ENCODE measurements around the gene BBC3. TPM values are rescaled to one million over a fixed set of nuclear protein-coding genes. Genes with fewer than 3 reads are reported as not detected.

BBC3 gene
- total RNA-seq, 1 experiment from 2014 or later, result 2.7 TPM

- H3K36me3 ChIP-seq (ENCODE audit: insufficient read depth, low read length, poor library complexity, severe bottlenecking), result peaks cover 30% of the 10 kb centered on the region
- intact Hi-C loops (cut with micrococcal nuclease; ENCODE audit: unreplicated experiment), result loop anchor here (1.0 kb wide), 1 partner anchor 16 kb away; no protein-coding TSS in a partner anchor
- TSS peak; percentile 75 for BruUV-seq (replicated peaks)
- peak overlapping the region; percentile 84 for H3K27ac ChIP-seq (ENCODE audit: low read depth, low read length, poor library complexity, severe bottlenecking)
- ChIA-PET POLR2A (ENCODE audit: low non-redundant PET) (interaction anchor here (1.1 to 1.4 kb wide), 2 partner anchors 17 to 145 kb away, joined by 5 to 9 read pairs; partner anchors contain the start of genes INAFM1 and ZC3H4), CTCF (interaction anchor here (0.6 kb wide), 1 partner anchor 541 kb away, joined by 6 read pairs; the partner anchor contains the start of gene PRKD2)
- peaks cover 7% of the 10 kb centered on the region for H3K4me1 ChIP-seq (ENCODE audit: insufficient read depth, low read length, poor library complexity, severe bottlenecking)
- no peak for TF ChIP-seq CTCF (conservative IDR thresholded peaks at IDR 0.05; ENCODE audit: low read depth, low read length)
- no peak for TF ChIP-seq EZH2 (IDR thresholded peaks at IDR 0.05; ENCODE audit: borderline replicate concordance, low read depth, low read length, poor library complexity, severe bottlenecking)
- peak overlapping the region; percentile 52 for H3K4me3 ChIP-seq (ENCODE audit: low read depth, low read length, poor library complexity, severe bottlenecking)
- no peaks in the 10 kb centered on the region for H3K27me3 ChIP-seq (replicated peaks; ENCODE audit: insufficient read depth, low read depth, low read length, poor library complexity)
- DNase-seq (ENCODE audit: low spot score), result no peak
- no peaks in the 10 kb centered on the region for H3K9me3 ChIP-seq (ENCODE audit: low read depth, low read length, poor library complexity, severe bottlenecking)
These were observed 26.6 kb upstream of the BBC3 start for GRCh38 chr19:47257411-47258169.

GRCh38 chr19:47256693-47257410 lies 25.9 kb upstream of the BBC3 start:
- Histone ChIP-seq H3K27ac (ENCODE audit: low read depth, low read length, poor library complexity, severe bottlenecking) (peak overlapping the region; percentile 88), H3K4me3 (ENCODE audit: low read depth, low read length, poor library complexity, severe bottlenecking) (peak overlapping the region; percentile 52), H3K4me1 (ENCODE audit: insufficient read depth, low read length, poor library complexity, severe bottlenecking) (peaks cover 7% of the 10 kb centered on the region), H3K27me3 (replicated peaks; ENCODE audit: insufficient read depth, low read depth, low read length, poor library complexity) (no peaks in the 10 kb centered on the region), H3K36me3 (ENCODE audit: insufficient read depth, low read length, poor library complexity, severe bottlenecking) (peaks cover 27% of the 10 kb centered on the region), H3K9me3 (ENCODE audit: low read depth, low read length, poor library complexity, severe bottlenecking) (no peaks in the 10 kb centered on the region)
- DNase-seq (ENCODE audit: low spot score), result peak; percentile 99
- intact Hi-C loops (cut with micrococcal nuclease; ENCODE audit: unreplicated experiment), result loop anchor here (1.0 kb wide), 1 partner anchor 16 kb away; no protein-coding TSS in a partner anchor
- TF ChIP-seq EZH2 (IDR thresholded peaks at IDR 0.05; ENCODE audit: borderline replicate concordance, low read depth, low read length, poor library complexity, severe bottlenecking), result no peak
- no peak for TF ChIP-seq CTCF (conservative IDR thresholded peaks at IDR 0.05; ENCODE audit: low read depth, low read length)
- no TSS peak for BruUV-seq (replicated peaks)
- ChIA-PET POLR2A (ENCODE audit: low non-redundant PET) (interaction anchor here (0.6 to 1.4 kb wide), 4 partner anchors 13 to 157 kb away, joined by 3 to 9 read pairs (median 7); partner anchors contain the start of genes INAFM1 and ZC3H4), CTCF (interaction anchor here (0.6 to 1.8 kb wide), 5 partner anchors 9 to 540 kb away, joined by 3 to 18 read pairs (median 4); partner anchors contain the start of gene PRKD2)

- Histone ChIP-seq H3K4me1 (ENCODE audit: insufficient read depth, low read length, poor library complexity, severe bottlenecking) (peaks cover 7% of the 10 kb centered on the region), H3K27ac (ENCODE audit: low read depth, low read length, poor library complexity, severe bottlenecking) (peak within 1 kb of the TSS; percentile 88), H3K9me3 (ENCODE audit: low read depth, low read length, poor library complexity, severe bottlenecking) (no peaks in the 10 kb centered on the region), H3K27me3 (replicated peaks; ENCODE audit: insufficient read depth, low read depth, low read length, poor library complexity) (no peaks in the 10 kb centered on the region), H3K4me3 (ENCODE audit: low read depth, low read length, poor library complexity, severe bottlenecking) (peak within 1 kb of the TSS; percentile 52), H3K36me3 (ENCODE audit: insufficient read depth, low read length, poor library complexity, severe bottlenecking) (peaks cover 23% of the 10 kb centered on the region)
- DNase-seq (ENCODE audit: low spot score), result peak; percentile 98
- intact Hi-C loops (cut with micrococcal nuclease; ENCODE audit: unreplicated experiment), result no loop called here
- TF ChIP-seq EZH2 (IDR thresholded peaks at IDR 0.05; ENCODE audit: borderline replicate concordance, low read depth, low read length, poor library complexity, severe bottlenecking) (no peak), CTCF (conservative IDR thresholded peaks at IDR 0.05; ENCODE audit: low read depth, low read length) (no peak)
- POLR2A ChIA-PET (ENCODE audit: low non-redundant PET), result interaction anchor here (0.6 to 1.1 kb wide), 4 partner anchors 12 to 157 kb away, joined by 3 to 9 read pairs (median 6); partner anchors contain the start of gene ZC3H4
- CTCF ChIA-PET, result interaction anchor here (0.7 to 1.8 kb wide), 4 partner anchors 9 to 170 kb away, joined by 3 to 18 read pairs (median 4); no protein-coding TSS in a partner anchor
- BruUV-seq (replicated peaks), result TSS peak; percentile 93
These were observed 25.1 kb upstream of the BBC3 start, which contains the start of gene CCDC9 for GRCh38 chr19:47255879-47256692. Gene CCDC9 (plus strand): TSS chr19:47256525. CDS start chr19:47258401, 1,876 bp downstream.
